ENCODE data around the gene TAF11L14.
"Not testable (repeated sequence)": the region's sequence is repeated elsewhere in the genome, so short reads cannot be mapped to it uniquely, and the experiment has no call there.

TAF11L14 gene

DNA sequence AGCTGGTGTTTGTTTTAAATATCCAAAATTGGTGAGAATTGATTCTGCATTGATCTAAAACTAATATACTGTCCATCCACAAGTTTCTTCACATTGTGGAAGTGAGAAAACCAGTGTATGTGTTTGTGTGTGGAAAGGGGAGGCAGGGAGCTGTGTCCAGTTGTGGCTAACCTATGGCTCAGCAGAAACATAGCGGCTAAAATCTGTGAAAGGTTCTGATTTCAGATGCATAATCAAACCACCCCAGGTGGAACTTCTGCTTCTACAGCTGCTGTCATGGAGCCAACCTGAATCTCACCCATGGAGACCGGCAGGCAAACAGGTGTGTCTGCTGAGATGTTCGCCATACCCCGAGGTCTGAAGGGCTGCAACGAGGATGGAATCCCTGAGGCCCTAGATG, at the start of gene TAF11L14:
TSS of gene TAF11L14 (plus strand) at position 301 of the 400 bp plus-strand sequence.
- Mint-ChIP-seq H3K36me3 (ENCODE audit: low read depth) (no peaks in the 10 kb centered on the region), H3K27ac (no peak within 1 kb of the TSS), H3K9me3 (peaks cover 9% of the 10 kb centered on the region), H3K27me3 (no peaks in the 10 kb centered on the region), H3K4me1 (no peaks in the 10 kb centered on the region), H3K4me3 (no peak within 1 kb of the TSS)
- ATAC-seq (no peak), DNase-seq (no peak)

DNA sequence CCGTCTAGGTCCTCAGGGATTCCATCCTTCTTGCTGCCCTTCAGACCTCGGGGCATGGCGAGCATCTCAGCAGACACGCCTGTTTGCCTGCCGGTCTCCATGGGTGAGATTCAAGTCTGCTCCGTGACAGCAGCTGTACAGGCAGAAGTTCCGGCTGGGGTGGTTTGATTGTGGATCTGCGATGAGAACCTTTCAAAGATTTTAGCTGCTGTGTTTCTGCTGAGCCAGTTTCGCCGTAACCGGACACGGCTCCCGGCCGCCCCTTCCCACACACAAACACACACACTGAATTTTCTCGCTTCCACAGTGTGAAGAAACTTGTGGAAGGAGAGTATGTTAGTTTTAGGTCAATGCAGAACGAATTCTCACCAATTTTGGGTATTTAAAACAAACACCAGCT, 48.6 kb upstream of the TAF11L14 start, which contains the start of gene TAF11L7:
TSS of gene TAF11L7 (minus strand) at position 101 of the 400 bp plus-strand sequence.
- DNase-seq; H3K4me3 Mint-ChIP-seq; H3K4me1 Mint-ChIP-seq; H3K27ac Mint-ChIP-seq; ATAC-seq; H3K27me3 Mint-ChIP-seq; H3K9me3 Mint-ChIP-seq; H3K36me3 Mint-ChIP-seq (ENCODE audit: low read depth): not testable (repeated sequence)

DNA sequence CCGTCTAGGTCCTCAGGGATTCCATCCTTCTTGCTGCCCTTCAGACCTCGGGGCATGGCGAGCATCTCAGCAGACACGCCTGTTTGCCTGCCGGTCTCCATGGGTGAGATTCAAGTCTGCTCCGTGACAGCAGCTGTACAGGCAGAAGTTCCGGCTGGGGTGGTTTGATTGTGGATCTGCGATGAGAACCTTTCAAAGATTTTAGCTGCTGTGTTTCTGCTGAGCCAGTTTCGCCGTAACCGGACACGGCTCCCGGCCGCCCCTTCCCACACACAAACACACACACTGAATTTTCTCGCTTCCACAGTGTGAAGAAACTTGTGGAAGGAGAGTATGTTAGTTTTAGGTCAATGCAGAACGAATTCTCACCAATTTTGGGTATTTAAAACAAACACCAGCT, 43.4 kb upstream of the TAF11L14 start, which contains the start of gene TAF11L8:
TSS of gene TAF11L8 (minus strand) at position 101 of the 400 bp plus-strand sequence.
- not testable (repeated sequence) for H3K27ac Mint-ChIP-seq; ATAC-seq; H3K4me3 Mint-ChIP-seq; DNase-seq; H3K4me1 Mint-ChIP-seq; H3K27me3 Mint-ChIP-seq; H3K36me3 Mint-ChIP-seq (ENCODE audit: low read depth); H3K9me3 Mint-ChIP-seq

DNA sequence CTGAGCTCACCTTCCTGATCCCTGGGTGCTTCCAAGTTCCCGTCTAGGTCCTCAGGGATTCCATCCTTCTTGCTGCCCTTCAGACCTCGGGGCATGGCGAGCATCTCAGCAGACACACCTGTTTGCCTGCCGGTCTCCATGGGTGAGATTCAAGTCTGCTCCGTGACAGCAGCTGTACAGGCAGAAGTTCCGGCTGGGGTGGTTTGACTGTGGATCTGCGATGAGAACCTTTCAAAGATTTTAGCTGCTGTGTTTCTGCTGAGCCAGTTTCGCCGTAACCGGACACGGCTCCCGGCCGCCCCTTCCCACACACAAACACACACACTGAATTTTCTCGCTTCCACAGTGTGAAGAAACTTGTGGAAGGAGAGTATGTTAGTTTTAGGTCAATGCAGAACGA, 40.0 kb upstream of the TAF11L14 start, which contains the start of gene TAF11L9:
TSS of gene TAF11L9 (minus strand) at position 140 of the 400 bp plus-strand sequence.
- not testable (repeated sequence) for H3K36me3 Mint-ChIP-seq (ENCODE audit: low read depth); H3K9me3 Mint-ChIP-seq; DNase-seq; H3K4me3 Mint-ChIP-seq; H3K4me1 Mint-ChIP-seq; H3K27ac Mint-ChIP-seq; H3K27me3 Mint-ChIP-seq; ATAC-seq

DNA sequence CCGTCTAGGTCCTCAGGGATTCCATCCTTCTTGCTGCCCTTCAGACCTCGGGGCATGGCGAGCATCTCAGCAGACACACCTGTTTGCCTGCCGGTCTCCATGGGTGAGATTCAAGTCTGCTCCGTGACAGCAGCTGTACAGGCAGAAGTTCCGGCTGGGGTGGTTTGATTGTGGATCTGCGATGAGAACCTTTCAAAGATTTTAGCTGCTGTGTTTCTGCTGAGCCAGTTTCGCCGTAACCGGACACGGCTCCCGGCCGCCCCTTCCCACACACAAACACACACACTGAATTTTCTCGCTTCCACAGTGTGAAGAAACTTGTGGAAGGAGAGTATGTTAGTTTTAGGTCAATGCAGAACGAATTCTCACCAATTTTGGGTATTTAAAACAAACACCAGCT, 36.5 kb upstream of the TAF11L14 start, which contains the start of gene TAF11L10:
TSS of gene TAF11L10 (minus strand) at position 101 of the 400 bp plus-strand sequence.
- H3K36me3 Mint-ChIP-seq (ENCODE audit: low read depth); H3K4me1 Mint-ChIP-seq; H3K27ac Mint-ChIP-seq; H3K9me3 Mint-ChIP-seq; ATAC-seq; H3K4me3 Mint-ChIP-seq; DNase-seq; H3K27me3 Mint-ChIP-seq: not testable (repeated sequence)

DNA sequence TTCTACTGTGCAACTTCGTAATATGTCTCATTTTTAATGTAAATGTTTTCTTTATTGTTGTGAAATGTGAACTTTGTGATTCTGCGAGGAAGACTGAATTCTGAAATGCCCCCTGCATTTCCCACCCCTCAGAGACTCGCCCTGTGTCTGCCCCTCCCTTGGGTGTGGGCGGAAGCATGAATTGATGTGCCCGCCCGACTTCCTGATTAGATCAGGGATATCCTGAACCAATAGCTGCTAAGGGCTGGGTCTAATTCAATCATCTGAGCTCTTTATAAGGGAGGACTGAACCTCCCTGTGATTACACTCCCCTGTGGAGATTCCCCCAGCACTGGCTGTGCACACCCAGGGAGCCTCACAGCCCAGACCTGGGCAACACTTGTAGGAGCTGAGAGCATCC, 30.4 kb upstream of the TAF11L14 start, which contains the start of gene TAF11L11:
TSS of gene TAF11L11 (plus strand) at position 304 of the 400 bp plus-strand sequence.
- not testable (repeated sequence) for DNase-seq; H3K4me1 Mint-ChIP-seq; H3K4me3 Mint-ChIP-seq; H3K9me3 Mint-ChIP-seq; ATAC-seq; H3K27ac Mint-ChIP-seq; H3K36me3 Mint-ChIP-seq (ENCODE audit: low read depth); H3K27me3 Mint-ChIP-seq

DNA sequence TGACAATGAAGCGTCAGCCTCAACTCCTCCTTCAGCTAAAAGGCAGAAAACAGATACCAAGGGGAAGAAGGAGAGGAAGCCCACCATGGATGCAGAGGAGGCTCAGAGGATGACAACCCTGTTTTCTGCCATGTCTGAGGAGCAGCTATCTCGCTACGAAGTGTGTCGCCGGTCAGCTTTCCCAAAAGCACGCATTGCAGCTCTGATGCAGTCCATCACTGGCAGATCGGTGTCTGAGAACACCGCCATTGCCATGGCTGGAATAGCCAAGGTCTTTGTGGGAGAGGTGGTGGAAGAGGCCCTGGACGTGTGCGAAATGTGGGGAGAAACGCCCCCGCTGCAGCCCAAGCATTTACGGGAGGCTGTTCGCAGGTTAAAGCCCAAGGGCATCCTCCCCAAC, 29.3 kb upstream of the TAF11L14 start:
- Mint-ChIP-seq H3K4me3 (no peak overlapping the region), H3K27ac (no peak overlapping the region), H3K4me1 (no peaks in the 10 kb centered on the region), H3K36me3 (ENCODE audit: low read depth) (no peaks in the 10 kb centered on the region), H3K9me3 (no peaks in the 10 kb centered on the region), H3K27me3 (no peaks in the 10 kb centered on the region)
- no peak for ATAC-seq
- no peak for DNase-seq

DNA sequence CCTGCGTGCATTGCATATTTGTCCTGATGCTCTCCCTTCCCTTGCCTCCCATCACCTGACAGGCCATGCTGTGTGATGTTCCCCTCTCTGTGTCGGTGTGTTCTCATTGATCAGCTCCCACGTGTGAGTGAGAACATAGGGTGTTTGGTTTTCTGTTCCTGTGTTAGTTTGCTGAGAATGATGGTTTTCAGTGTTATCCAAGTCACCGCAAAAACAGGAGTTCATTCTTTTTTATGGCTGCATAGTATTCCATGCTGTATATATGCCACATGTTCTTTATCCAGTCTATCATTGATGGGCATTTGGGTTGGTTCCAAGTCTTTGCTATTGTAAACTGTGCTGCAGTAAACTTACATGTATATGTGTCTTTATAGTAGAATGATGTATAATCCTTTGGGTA, 26.8 kb upstream of the TAF11L14 start:
- not testable (repeated sequence) for H3K27ac Mint-ChIP-seq; DNase-seq; H3K27me3 Mint-ChIP-seq; H3K36me3 Mint-ChIP-seq (ENCODE audit: low read depth); ATAC-seq; H3K9me3 Mint-ChIP-seq; H3K4me3 Mint-ChIP-seq; H3K4me1 Mint-ChIP-seq

DNA sequence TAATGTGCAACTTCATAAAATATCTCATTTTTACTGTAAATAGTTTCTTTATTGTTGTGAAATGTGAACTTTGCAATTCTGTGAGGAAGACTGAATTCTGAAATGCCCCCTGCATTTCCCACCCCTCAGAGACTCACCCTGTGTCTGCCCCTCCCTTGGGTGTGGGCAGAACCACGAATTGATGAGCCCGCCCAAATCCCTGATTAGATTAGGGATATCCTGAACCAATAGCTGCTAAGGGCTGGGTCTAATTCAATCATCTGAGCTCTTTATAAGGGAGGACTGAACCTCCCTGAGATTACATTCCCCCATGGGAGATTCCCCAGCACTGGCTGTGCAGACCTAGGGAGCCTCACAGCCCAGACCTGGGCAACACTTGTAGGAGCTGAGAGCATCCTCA, 24.2 kb upstream of the TAF11L14 start, which contains the start of gene TAF11L12:
TSS of gene TAF11L12 (plus strand) at position 301 of the 400 bp plus-strand sequence.
- H3K9me3 Mint-ChIP-seq; H3K4me1 Mint-ChIP-seq; DNase-seq; H3K27me3 Mint-ChIP-seq; H3K4me3 Mint-ChIP-seq; ATAC-seq; H3K27ac Mint-ChIP-seq; H3K36me3 Mint-ChIP-seq (ENCODE audit: low read depth): not testable (repeated sequence)

DNA sequence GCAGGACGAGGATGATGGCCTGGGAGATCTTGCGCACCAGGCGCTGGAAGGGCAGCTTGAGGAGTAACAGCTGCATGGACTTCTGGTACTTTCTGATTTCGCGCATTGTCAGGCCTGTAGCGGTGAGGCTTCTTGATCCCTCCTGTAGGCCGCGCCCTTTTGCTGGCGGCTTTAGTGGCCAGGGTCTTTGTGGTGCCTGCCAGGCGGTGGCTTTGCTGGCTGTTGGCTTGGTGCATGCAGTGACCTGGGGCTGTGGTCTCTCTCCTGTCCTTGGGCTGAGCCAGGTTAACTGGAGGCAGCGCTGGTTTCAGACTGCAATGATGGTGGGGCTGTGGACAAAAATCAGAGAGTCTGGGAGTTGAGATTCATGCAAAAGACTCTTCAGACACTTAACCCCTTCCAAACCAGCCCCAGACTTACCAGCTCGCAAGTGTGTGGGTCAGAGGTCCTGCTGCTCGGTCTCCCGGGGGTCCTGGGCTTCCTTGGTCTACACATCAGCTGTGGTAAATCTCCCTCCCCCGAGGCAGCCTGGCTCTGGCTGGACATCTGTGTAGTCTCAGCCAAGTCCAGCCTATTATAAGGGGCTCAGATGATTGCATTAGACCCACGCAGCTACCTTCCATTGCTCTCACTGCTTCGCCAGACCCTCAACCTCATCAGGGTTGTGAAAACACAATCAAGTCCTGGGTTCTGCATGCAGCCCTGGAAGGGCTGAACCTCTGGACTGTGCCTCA, 19.2 kb upstream of the TAF11L14 start:
- Mint-ChIP-seq H3K9me3 (no peaks in the 10 kb centered on the region), H3K4me3 (no peak overlapping the region), H3K27ac (no peak overlapping the region)

DNA sequence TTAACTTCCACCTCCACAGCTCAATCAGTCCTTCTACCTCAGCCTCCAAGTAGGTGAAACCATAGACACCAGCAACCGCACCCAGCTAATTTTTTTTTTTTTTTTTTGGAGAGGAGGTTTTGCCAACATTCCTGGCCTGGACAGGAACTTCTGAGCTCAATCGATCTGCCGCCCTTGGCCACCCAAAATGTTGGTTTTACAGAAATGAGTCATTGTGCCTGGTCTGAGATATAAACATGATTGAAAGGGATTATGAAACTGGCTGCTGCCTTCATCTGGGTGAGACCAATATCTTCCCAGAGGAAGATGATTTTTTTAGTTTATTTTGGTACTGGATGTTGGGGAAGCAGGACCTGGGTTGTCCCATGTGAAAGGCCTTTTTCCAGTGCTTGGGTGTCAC, 14.9 kb upstream of the TAF11L14 start:
- Mint-ChIP-seq H3K27me3 (no peaks in the 10 kb centered on the region), H3K4me3 (no peak overlapping the region), H3K36me3 (ENCODE audit: low read depth) (no peaks in the 10 kb centered on the region), H3K27ac (no peak overlapping the region), H3K9me3 (peaks cover 4% of the 10 kb centered on the region), H3K4me1 (no peaks in the 10 kb centered on the region)
- DNase-seq = no peak
- ATAC-seq = no peak

More for the DNA sequence above, 19.2 kb upstream of the TAF11L14 start:
- no peak for ATAC-seq
- no peaks in the 10 kb centered on the region for H3K4me1 Mint-ChIP-seq
- DNase-seq = no peak
- no peaks in the 10 kb centered on the region for H3K36me3 Mint-ChIP-seq (ENCODE audit: low read depth)
- H3K27me3 Mint-ChIP-seq = no peaks in the 10 kb centered on the region

DNA sequence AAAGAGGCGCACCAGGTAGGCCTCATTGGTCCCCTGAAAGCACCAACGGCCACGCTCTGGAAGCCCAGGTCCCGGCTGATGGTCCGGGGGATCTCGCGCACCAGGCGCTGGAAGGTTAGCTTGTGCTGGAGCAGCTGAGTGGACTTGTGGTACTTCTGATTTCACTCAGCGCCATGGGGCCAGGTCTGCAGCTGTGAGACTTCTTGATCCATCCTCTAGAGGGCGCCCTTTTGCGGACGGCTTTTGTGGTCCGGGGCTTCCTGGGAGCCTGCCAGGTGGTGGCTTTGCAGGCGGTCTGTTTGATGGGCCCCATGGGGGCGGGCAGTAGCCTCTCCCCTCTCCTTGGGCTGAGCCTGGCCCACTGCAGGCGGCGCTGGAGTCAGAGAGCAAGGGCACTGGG, 13.6 kb upstream of the TAF11L14 start:
- DNase-seq (no peak), ATAC-seq (no peak)

DNA sequence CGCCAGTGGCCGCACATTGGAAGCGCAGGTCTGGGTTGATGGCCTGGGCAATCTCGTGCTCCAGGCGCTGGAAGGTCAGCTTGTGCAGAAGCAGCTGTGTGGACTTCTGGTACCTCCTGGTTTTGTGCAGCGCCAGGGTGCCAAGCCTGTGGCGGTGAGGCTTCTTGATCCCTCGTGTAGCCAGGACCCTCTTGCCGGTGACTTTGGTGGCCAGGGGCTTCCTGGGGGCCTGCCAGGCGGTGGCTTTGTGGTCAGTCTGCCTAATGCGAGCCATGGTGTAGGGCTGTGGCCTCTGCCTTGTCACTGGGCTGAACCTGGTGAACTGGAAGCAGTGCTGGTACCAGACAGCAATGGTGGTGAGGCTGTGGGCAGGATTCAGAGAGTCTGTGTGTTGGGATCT, 8.6 kb upstream of the TAF11L14 start:
- Mint-ChIP-seq H3K27ac (no peak overlapping the region), H3K27me3 (no peaks in the 10 kb centered on the region), H3K36me3 (ENCODE audit: low read depth) (no peaks in the 10 kb centered on the region), H3K4me3 (no peak overlapping the region), H3K4me1 (no peaks in the 10 kb centered on the region), H3K9me3 (peaks cover 4% of the 10 kb centered on the region)
- DNase-seq = no peak
- ATAC-seq = peak; percentile 20

More for the DNA sequence above, 13.6 kb upstream of the TAF11L14 start:
- no peak overlapping the region for H3K4me3 Mint-ChIP-seq
- no peaks in the 10 kb centered on the region for H3K4me1 Mint-ChIP-seq
- H3K27ac Mint-ChIP-seq = no peak overlapping the region
- peaks cover 4% of the 10 kb centered on the region for H3K9me3 Mint-ChIP-seq
- H3K27me3 Mint-ChIP-seq = no peaks in the 10 kb centered on the region
- no peaks in the 10 kb centered on the region for H3K36me3 Mint-ChIP-seq (ENCODE audit: low read depth)

DNA sequence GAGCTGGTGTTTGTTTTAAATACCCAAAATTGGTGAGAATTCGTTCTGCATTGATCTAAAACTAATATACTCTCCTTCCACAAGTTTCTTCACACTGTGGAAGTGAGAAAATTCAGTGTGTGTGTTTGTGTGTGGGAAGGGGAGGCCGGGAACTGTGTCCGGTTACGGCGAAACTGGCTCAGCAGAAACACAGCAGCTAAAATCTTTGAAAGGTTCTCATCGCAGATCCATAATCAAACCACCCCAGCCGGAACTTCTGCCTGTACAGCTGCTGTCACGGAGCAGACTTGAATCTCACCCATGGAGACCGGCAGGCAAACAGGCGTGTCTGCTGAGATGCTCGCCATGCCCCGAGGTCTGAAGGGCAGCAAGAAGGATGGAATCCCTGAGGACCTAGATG, 2.5 kb upstream of the TAF11L14 start, which contains the start of gene TAF11L13:
TSS of gene TAF11L13 (plus strand) at position 301 of the 400 bp plus-strand sequence.
- H3K27ac Mint-ChIP-seq; H3K9me3 Mint-ChIP-seq; H3K4me3 Mint-ChIP-seq; DNase-seq; H3K4me1 Mint-ChIP-seq; ATAC-seq; H3K27me3 Mint-ChIP-seq; H3K36me3 Mint-ChIP-seq (ENCODE audit: low read depth): not testable (repeated sequence)

DNA sequence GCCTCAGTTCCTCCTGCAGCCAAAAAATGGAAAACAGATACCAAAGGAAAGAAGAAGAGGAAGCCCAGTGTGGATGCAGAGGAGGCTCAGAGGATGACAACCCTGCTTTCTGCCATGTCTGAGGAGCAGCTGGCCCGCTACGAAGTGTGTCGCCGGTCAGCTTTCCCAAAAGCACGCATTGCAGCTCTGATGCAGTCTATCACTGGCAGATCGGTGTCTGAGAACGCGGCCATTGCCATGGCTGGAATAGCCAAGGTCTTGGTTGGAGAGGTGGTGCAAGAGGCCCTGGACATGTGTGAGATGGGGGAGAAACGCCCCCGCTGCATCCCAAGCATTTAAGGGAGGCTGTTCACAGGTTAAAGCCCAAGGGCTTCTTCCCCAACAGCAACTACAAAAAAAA, 15.0 kb downstream of the TAF11L14 start:
- not testable (repeated sequence) for H3K27me3 Mint-ChIP-seq; H3K27ac Mint-ChIP-seq; H3K36me3 Mint-ChIP-seq (ENCODE audit: low read depth); H3K4me1 Mint-ChIP-seq; ATAC-seq; H3K4me3 Mint-ChIP-seq; DNase-seq
- peaks cover 10% of the 10 kb centered on the region for H3K9me3 Mint-ChIP-seq
